Uterus (tissue), 4 donors: ENCODE measurements around the gene ARL2BP. TPM values are rescaled to one million over a fixed set of nuclear protein-coding genes. Genes with fewer than 3 reads are reported as not detected.

Source experiments
- DNase-seq, 2 donors: peaks; one replicate each; pipeline ENCODE4 v3.0.0-alpha.2; 2019 to 2020
- H3K27ac ChIP-seq, 2 donors: fragments of 200-600 bp; sonication (generic); 1 replicate in 1 of 2; 2 replicates in 1 of 2; pipeline ENCODE4 v1.5.1; 2016 to 2018
- H3K27me3 ChIP-seq, 2 donors: fragments of 200-600 bp; sonication (generic); one replicate each; pipeline ENCODE4 v1.5.1; 2018 to 2019; ENCODE audit warnings: control low read depth in 1 of 2
- H3K36me3 ChIP-seq, 2 donors: fragments of 200-600 bp; sonication (generic); one replicate each; pipeline ENCODE4 v1.5.1; 2019; ENCODE audit warnings: control low read depth in 1 of 2
- H3K4me1 ChIP-seq, 2 donors: fragments of 200-600 bp; sonication (generic); one replicate each; pipeline ENCODE4 v1.5.1; 2018 to 2019; ENCODE audit warnings: control low read depth in 1 of 2
- H3K4me3 ChIP-seq, 2 donors: fragments of 200-600 bp; sonication (generic); 1 replicate in 1 of 2; 2 replicates in 1 of 2; pipeline ENCODE4 v1.5.1; 2018 to 2019; ENCODE audit warnings: mild to moderate bottlenecking in 1 of 2
- H3K9me3 ChIP-seq, 2 donors: fragments of 200-600 bp; sonication (generic); one replicate each; pipeline ENCODE4 v1.5.1; 2019; ENCODE audit warnings: control low read depth in 1 of 2
- POLR2A ChIP-seq, 2 donors: fragments of 450-650 bp; IDR thresholded peaks; one replicate each; pipeline ENCODE4 v1.6.1; 2016; ENCODE audit warnings: antibody characterized with exemption in 2 of 2, mild to moderate bottlenecking in 1 of 2, moderate library complexity in 1 of 2
- intact Hi-C: fragments of 100-400 bp; cut with DNase I; formaldehyde crosslinking; loops from one replicate; pipeline ENCODE4 v1.15.1; 2023; ENCODE audit warnings: low total_unique reads
- total RNA-seq, 4 donors: library from RNA; depleted of rRNA in 3 of 4; stranded (reverse); fragments of >200 nt in 3 of 4; gene quantifications; one replicate each; pipeline versions ENCODE4 v1.1.0 to v1.2.4, GENCODE V29; 2014 to 2023
- TF ChIP-seq, protein P1 (sequence below), 4 experiments: fragments of 200-600 bp in 2 of 4; fragments of 450-650 bp in 2 of 4; sonication (generic) in 2 of 4; IDR thresholded peaks; one replicate each; pipeline ENCODE4 v1.5.1; 2016 to 2019; ENCODE audit warnings: antibody characterized with exemption in 4 of 4, mild to moderate bottlenecking in 2 of 4, moderate library complexity in 1 of 4
- donor health status: DM: yes; HTN: yes; CAD: no.

ARL2BP gene
- total RNA-seq, 4 donors from 2014 or later: 40.9 to 110 (median 57.8) TPM

DNA sequence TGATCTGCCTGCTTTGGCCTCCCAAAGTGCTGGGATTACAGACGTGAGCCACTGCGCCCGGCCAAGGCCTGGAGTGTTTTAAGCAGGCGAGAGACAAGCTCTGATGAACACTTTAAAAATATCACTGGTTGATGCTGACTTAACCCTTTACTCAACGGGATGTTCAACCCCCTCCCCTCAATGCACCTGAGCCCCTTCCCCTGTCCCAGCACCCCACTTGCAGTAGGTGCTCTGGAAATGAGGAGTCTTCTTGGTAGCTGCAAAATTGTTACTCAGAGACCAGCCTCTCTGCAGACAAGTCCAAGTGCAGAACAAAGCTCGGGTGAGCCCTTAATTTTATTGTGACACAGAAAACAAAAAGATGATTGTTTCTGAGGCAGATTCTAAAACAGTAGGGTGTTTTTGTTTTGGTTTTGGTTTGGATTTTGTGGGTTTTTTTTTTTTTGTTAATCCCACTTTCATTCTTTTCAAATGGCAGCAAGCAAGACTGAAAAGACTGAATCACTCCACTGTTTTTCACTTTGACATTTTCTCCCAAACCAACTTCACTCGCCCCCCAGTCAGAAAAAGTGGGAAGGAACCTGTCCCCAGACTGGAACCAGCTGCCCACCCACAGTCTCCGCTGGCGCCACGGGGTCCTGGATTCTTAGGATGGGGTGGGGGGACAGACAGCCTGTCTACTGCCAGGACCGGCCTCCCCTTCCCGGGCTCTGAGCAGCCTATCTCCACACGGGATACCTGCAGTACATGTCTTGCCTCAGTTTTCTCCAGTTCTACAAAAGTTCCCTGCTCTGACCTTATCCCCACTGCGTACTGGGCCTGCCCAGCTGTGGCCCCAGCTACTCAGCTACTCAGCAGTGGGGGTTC, 44.6 kb downstream of the ARL2BP start:
- no peak for DNase-seq
- Histone ChIP-seq H3K4me1 (no peaks in the 10 kb centered on the region), H3K36me3 (no peaks in the 10 kb centered on the region), H3K27me3 (no peaks in the 10 kb centered on the region), H3K27ac (no peak overlapping the region), H3K4me3 (no peak overlapping the region), H3K9me3 (no peaks in the 10 kb centered on the region)
- TF ChIP-seq, protein P1, sequence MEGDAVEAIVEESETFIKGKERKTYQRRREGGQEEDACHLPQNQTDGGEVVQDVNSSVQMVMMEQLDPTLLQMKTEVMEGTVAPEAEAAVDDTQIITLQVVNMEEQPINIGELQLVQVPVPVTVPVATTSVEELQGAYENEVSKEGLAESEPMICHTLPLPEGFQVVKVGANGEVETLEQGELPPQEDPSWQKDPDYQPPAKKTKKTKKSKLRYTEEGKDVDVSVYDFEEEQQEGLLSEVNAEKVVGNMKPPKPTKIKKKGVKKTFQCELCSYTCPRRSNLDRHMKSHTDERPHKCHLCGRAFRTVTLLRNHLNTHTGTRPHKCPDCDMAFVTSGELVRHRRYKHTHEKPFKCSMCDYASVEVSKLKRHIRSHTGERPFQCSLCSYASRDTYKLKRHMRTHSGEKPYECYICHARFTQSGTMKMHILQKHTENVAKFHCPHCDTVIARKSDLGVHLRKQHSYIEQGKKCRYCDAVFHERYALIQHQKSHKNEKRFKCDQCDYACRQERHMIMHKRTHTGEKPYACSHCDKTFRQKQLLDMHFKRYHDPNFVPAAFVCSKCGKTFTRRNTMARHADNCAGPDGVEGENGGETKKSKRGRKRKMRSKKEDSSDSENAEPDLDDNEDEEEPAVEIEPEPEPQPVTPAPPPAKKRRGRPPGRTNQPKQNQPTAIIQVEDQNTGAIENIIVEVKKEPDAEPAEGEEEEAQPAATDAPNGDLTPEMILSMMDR (IDR thresholded peaks at IDR 0.05): no peak
- TF ChIP-seq POLR2A (IDR thresholded peaks at IDR 0.05): no peak
- intact Hi-C loops: no loop called here

DNA sequence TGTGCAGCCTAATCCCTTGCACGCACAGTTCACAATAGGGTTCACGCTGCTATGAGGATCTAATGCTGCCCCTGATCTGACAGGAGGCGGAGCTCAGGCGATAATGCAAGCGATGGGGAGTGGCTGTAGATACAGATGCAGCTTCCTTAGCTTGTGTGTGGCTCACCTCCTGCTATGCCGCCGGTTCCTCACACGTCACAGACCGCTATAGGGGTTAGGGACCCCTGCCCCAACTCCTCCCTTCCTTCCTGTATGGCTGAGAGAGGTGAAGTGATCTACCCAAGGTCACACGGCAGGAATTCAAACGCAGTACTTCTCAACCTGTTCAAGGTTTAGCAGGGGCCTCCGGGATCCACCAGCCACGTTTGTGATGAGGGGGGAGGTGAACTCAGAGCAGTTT, 52.8 kb downstream of the ARL2BP start:
- Histone ChIP-seq H3K9me3 (no peaks in the 10 kb centered on the region), H3K4me3 (no peak overlapping the region), H3K4me1 (peaks cover 5 to 9% of the 10 kb centered on the region in 2 donors), H3K36me3 (no peaks in the 10 kb centered on the region), H3K27me3 (no peaks in the 10 kb centered on the region), H3K27ac (no peak overlapping the region)
- no peak for DNase-seq
- TF ChIP-seq POLR2A (IDR thresholded peaks at IDR 0.05): no peak
- TF ChIP-seq, protein P1 (IDR thresholded peaks at IDR 0.05): no peak
- intact Hi-C loops: no loop called here

DNA sequence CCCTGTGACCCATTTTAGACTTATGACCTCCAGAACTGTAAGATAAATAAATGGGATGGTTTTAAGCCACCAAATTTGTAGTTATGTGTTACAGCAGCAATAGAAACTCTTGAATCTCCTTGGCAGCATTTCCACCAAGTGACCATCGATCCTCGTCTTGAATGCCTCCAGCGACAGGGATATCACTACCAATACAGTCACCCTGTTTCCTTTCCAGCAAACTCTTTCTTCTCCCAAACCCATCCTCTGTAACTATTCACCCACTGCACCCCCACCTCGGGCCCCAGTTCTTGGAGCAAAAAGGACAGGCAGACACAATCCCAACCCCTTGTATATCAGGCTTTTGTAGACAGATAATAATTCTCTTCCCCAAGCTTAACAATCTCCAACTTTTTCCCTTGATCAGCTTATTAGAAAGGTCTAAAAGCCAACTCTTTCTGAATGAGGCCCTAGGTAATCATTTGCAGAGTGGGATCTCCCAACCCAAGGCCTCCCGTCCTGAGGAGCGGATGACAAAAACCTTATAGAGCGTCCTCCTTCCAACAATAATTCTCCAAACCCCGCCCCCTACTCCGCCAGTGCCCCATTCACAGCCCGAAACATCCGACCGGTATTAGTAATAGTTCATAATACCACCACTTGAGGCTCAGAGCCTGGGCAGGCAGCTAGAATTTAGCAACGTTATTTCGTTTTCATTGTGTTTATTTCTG, 54.1 kb downstream of the ARL2BP start:
- H3K4me3 ChIP-seq: peak overlapping the region; percentile 41 to 47
- TF ChIP-seq POLR2A (IDR thresholded peaks at IDR 0.05): no peak
- H3K4me1 ChIP-seq: peaks cover 5 to 9% of the 10 kb centered on the region in 2 donors
- no peaks in the 10 kb centered on the region for H3K27me3 ChIP-seq
- H3K9me3 ChIP-seq: no peaks in the 10 kb centered on the region
- no peaks in the 10 kb centered on the region for H3K36me3 ChIP-seq
- intact Hi-C loops: no loop called here
- peak in 1 of 2 donors; percentile 72 for DNase-seq
- peak overlapping the region; percentile 92 to 97 for H3K27ac ChIP-seq

DNA sequence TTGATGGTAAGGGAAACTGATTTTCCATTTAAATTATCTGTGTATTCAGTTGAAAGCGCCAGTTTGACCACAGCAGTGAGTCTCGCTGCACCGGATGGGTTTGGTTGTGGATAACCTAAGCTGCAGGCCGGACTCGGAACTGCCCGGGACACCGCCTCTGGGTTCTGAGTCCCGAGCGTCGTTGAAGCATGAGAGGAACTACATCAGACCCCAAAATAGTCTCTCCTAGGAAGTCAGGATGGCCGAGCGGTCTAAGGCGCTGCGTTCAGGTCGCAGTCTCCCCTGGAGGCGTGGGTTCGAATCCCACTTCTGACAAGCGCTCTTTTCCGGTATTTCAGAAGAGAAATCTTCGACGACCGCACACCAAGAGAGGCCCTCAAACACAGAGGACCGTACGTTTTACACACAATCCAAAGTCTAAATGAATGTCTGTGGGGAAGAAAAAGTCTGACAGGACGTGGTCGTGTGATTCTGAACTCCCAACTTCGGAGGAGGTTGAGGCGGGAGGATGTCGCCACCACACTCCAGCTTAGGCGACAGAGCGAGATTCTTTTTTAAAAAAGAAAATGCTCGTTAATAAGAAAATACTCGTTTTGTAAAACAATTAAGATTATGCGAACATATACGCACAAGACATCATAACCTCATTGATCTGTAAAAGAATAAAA, 54.8 kb downstream of the ARL2BP start:
- DNase-seq: peak; percentile 91 to 94
- intact Hi-C loops: loop anchor here (2.0 kb wide), 1 partner anchor 117 kb away; no protein-coding TSS in a partner anchor
- H3K27me3 ChIP-seq: no peaks in the 10 kb centered on the region
- peaks cover 5 to 9% of the 10 kb centered on the region in 2 donors for H3K4me1 ChIP-seq
- peak overlapping the region; percentile 41 to 47 for H3K4me3 ChIP-seq
- peak overlapping the region; percentile 92 to 97 for H3K27ac ChIP-seq
- H3K36me3 ChIP-seq: no peaks in the 10 kb centered on the region
- H3K9me3 ChIP-seq: no peaks in the 10 kb centered on the region
- TF ChIP-seq POLR2A (IDR thresholded peaks at IDR 0.05): peak; percentile 32 to 38
- TF ChIP-seq, protein P1 (IDR thresholded peaks at IDR 0.05): peak in 3 of 4 experiments; percentile 34 to 67 (median 54)

DNA sequence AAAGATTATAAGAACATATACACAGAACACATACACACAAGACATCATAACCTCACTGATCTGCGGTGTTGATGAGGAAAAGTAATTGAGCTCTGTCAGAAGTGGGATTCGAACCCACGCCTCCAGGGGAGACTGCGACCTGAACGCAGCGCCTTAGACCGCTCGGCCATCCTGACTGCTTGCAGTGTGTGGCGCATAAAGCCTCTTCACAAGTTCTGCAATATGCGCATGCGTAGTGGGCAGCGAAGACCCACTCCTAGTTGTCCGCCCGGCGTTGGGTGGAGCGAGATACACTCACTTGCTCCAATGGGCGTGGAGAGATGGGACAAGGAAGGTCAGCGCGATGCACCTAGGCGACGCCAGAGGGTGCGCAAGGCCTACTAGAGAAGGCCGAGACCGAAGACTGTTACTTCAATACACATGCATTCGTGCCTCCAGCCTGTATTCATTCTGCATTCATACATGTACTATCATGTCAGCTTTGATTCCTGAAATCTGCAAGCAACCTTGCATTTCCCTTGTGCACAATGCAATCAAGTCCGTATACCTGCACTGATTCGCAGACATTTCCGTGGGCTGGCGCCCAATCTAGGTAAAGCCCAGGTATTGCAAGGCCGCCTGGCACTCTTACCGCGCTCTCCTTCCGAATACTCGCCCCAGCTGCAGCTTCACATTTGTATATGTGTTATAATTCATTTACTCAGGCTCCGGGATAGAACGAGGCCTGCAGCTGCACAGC, 55.5 kb downstream of the ARL2BP start:
- intact Hi-C loops: loop anchor here (2.0 kb wide), 1 partner anchor 116 kb away; no protein-coding TSS in a partner anchor
- Histone ChIP-seq H3K27ac (peak overlapping the region; percentile 92 to 97), H3K4me1 (peaks cover 5 to 9% of the 10 kb centered on the region in 2 donors), H3K27me3 (no peaks in the 10 kb centered on the region), H3K4me3 (peak overlapping the region; percentile 41 to 47), H3K9me3 (no peaks in the 10 kb centered on the region), H3K36me3 (no peaks in the 10 kb centered on the region)
- DNase-seq: peak; percentile 99
- TF ChIP-seq, protein P1 (IDR thresholded peaks at IDR 0.05): peak; percentile 94 to 100 (median 98)
- TF ChIP-seq POLR2A (IDR thresholded peaks at IDR 0.05): peak; percentile 34 to 47
